ENCODE data around the gene SEMA3F.

DNA sequence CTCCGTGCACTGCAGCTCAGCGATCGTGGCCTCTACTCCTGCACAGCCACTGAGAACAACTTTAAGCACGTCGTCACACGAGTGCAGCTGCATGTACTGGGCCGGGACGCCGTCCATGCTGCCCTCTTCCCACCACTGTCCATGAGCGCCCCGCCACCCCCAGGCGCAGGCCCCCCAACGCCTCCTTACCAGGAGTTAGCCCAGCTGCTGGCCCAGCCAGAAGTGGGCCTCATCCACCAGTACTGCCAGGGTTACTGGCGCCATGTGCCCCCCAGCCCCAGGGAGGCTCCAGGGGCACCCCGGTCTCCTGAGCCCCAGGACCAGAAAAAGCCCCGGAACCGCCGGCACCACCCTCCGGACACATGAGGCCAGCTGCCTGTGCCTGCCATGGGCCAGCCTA is 32.6 kb downstream of the SEMA3F start:
- TF ChIP-seq, protein P1, sequence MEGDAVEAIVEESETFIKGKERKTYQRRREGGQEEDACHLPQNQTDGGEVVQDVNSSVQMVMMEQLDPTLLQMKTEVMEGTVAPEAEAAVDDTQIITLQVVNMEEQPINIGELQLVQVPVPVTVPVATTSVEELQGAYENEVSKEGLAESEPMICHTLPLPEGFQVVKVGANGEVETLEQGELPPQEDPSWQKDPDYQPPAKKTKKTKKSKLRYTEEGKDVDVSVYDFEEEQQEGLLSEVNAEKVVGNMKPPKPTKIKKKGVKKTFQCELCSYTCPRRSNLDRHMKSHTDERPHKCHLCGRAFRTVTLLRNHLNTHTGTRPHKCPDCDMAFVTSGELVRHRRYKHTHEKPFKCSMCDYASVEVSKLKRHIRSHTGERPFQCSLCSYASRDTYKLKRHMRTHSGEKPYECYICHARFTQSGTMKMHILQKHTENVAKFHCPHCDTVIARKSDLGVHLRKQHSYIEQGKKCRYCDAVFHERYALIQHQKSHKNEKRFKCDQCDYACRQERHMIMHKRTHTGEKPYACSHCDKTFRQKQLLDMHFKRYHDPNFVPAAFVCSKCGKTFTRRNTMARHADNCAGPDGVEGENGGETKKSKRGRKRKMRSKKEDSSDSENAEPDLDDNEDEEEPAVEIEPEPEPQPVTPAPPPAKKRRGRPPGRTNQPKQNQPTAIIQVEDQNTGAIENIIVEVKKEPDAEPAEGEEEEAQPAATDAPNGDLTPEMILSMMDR (IDR thresholded peaks at IDR 0.05), result no peak
- TF ChIP-seq EP300 (IDR thresholded peaks at IDR 0.05) (no peak), POLR2A (IDR thresholded peaks at IDR 0.05) (no peak)

Measured in upper lobe of left lung (tissue), 4 donors.